Endodermal cell (in vitro differentiated cells): ENCODE measurements around the gene ANXA9. TPM values are rescaled to one million over a fixed set of nuclear protein-coding genes. Genes with fewer than 3 reads are reported as not detected.
A peak's percentile ranks its signal among the peaks of the same experiment; 100 is the strongest.

Experiments
- DNase-seq: peaks from one replicate; pipeline ENCODE4 v3.0.0-alpha.2; 2017
- H3K27ac ChIP-seq: 2 replicates; pipeline ENCODE4 v1.5.1; 2013; ENCODE audit warnings: mild to moderate bottlenecking, low read depth, low read length, moderate library complexity
- H3K27me3 ChIP-seq: 2 replicates; pipeline ENCODE4 v1.6.1; 2013; ENCODE audit warnings: mild to moderate bottlenecking, low read length, moderate library complexity; ENCODE audit not compliant: insufficient read depth, control insufficient read depth, poor library complexity, severe bottlenecking
- H3K36me3 ChIP-seq: 2 replicates; pipeline ENCODE4 v1.7.0; 2013; ENCODE audit warnings: mild to moderate bottlenecking, low read length, moderate library complexity; ENCODE audit not compliant: control insufficient read depth, insufficient read depth
- H3K4me1 ChIP-seq: one replicate; pipeline ENCODE4 v1.7.0; 2013; ENCODE audit warnings: low read length; ENCODE audit not compliant: control insufficient read depth, insufficient read depth
- H3K4me3 ChIP-seq: 2 replicates; pipeline ENCODE4 v1.5.1; 2013; ENCODE audit warnings: mild to moderate bottlenecking, low read length, moderate library complexity
- H3K9ac ChIP-seq: 2 replicates; pipeline ENCODE4 v1.6.1; 2013; ENCODE audit warnings: mild to moderate bottlenecking, low read length, moderate library complexity; ENCODE audit not compliant: poor library complexity, severe bottlenecking; ENCODE audit errors: extremely low read depth
- H3K9me3 ChIP-seq: 2 replicates; pipeline ENCODE4 v1.6.1; 2013; ENCODE audit warnings: mild to moderate bottlenecking, low read length, moderate library complexity; ENCODE audit not compliant: control insufficient read depth
- H3K27ac Mint-ChIP-seq: 2 replicates; pipeline ENCODE4 v1.8.0; 2020; ENCODE audit warnings: mixed read lengths
- H3K27me3 Mint-ChIP-seq: 2 replicates; pipeline ENCODE4 v1.8.0; 2021; ENCODE audit warnings: mild to moderate bottlenecking, mixed read lengths; ENCODE audit not compliant: insufficient read depth
- H3K36me3 Mint-ChIP-seq: 2 replicates; pipeline ENCODE4 v1.8.0; 2020; ENCODE audit warnings: low read depth, mixed read lengths
- H3K4me1 Mint-ChIP-seq: 2 replicates; pipeline ENCODE4 v1.8.0; 2020; ENCODE audit warnings: mixed read lengths
- H3K4me3 Mint-ChIP-seq: 2 replicates; pipeline ENCODE4 v1.8.0; 2020; ENCODE audit warnings: mild to moderate bottlenecking, moderate library complexity, mixed read lengths
- H3K9me3 Mint-ChIP-seq: 2 replicates; pipeline ENCODE4 v1.8.0; 2020; ENCODE audit warnings: mild to moderate bottlenecking, mixed read lengths
- CTCF ChIP-seq: fragments of 200-600 bp; sonication (generic); conservative IDR thresholded peaks from 2 replicates; pipeline ENCODE4 v1.5.0; 2021; ENCODE audit warnings: antibody characterized with exemption, mild to moderate bottlenecking
- WGBS, 2 experiments: methylation state at CpG; one replicate each; pipeline versions ENCODE4 v1.1.5 to v1.1.7; 2013; ENCODE audit warnings: missing lambda C conversion rate in 2 of 2, mixed read lengths in 1 of 2; ENCODE audit not compliant: insufficient coverage in 1 of 2, insufficient read length in 1 of 2; 5-methylcytosine and 5-hydroxymethylcytosine counted together
- total RNA-seq, 2 donors: library from RNA; stranded (reverse); fragmentation: NEBNext Ultra II Directional in 1 of 2; extraction: Animal tissue kit (Norgen Biotek cat#: 25700) in 1 of 2; gene quantifications; 2 replicates in 1 of 2; 3 replicates in 1 of 2; pipeline ENCODE4 v1.2.1, GENCODE V29; 2021

ANXA9 gene
- total RNA-seq, 2 donors from 2014 or later, result not detected

- no peaks in the 10 kb centered on the region for H3K27me3 Mint-ChIP-seq
- H3K4me1 Mint-ChIP-seq, result peaks cover 6% of the 10 kb centered on the region
- H3K9me3 Mint-ChIP-seq, result no peaks in the 10 kb centered on the region
- no peaks in the 10 kb centered on the region for H3K36me3 ChIP-seq
- H3K27ac ChIP-seq, result no peak overlapping the region
- H3K4me1 ChIP-seq, result peaks cover 2% of the 10 kb centered on the region
- no peaks in the 10 kb centered on the region for H3K9me3 ChIP-seq
- no peak for TF ChIP-seq CTCF
- WGBS, 2 experiments, result 91 to 93% methylated on average over 13 to 20 of the region's 20 CpGs
- no peak overlapping the region for H3K4me3 Mint-ChIP-seq
- no peak overlapping the region for H3K4me3 ChIP-seq
- H3K36me3 Mint-ChIP-seq, result no peaks in the 10 kb centered on the region
- DNase-seq, result no peak
- H3K27ac Mint-ChIP-seq, result peak overlapping the region; percentile 42
- H3K27me3 ChIP-seq, result no peaks in the 10 kb centered on the region
- no peak overlapping the region for H3K9ac ChIP-seq
These were observed 15.2 kb downstream of the ANXA9 start for GRCh38 chr1:150997126-150997872.

- no peaks in the 10 kb centered on the region for H3K9me3 ChIP-seq
- TF ChIP-seq CTCF, result no peak
- Mint-ChIP-seq H3K4me1 (peaks cover 9% of the 10 kb centered on the region), H3K9me3 (no peaks in the 10 kb centered on the region), H3K36me3 (no peaks in the 10 kb centered on the region), H3K4me3 (no peak overlapping the region), H3K27ac (no peak overlapping the region), H3K27me3 (no peaks in the 10 kb centered on the region)
- H3K9ac ChIP-seq, result no peak overlapping the region
- H3K27me3 ChIP-seq, result no peaks in the 10 kb centered on the region
- H3K27ac ChIP-seq, result no peak overlapping the region
- H3K4me3 ChIP-seq, result no peak overlapping the region
- no peaks in the 10 kb centered on the region for H3K36me3 ChIP-seq
- no peak for DNase-seq
- peaks cover 2% of the 10 kb centered on the region for H3K4me1 ChIP-seq
- WGBS, 2 experiments, result 69 to 93% methylated on average over 3 to 5 of the region's 5 CpGs
These were observed 15.9 kb downstream of the ANXA9 start for GRCh38 chr1:150997949-150998348.

- Histone ChIP-seq H3K27ac (no peak overlapping the region), H3K9me3 (no peaks in the 10 kb centered on the region), H3K4me1 (peaks cover 2% of the 10 kb centered on the region), H3K9ac (no peak overlapping the region), H3K36me3 (no peaks in the 10 kb centered on the region), H3K4me3 (no peak overlapping the region), H3K27me3 (no peaks in the 10 kb centered on the region)
- H3K27me3 Mint-ChIP-seq, result no peaks in the 10 kb centered on the region
- peaks cover 9% of the 10 kb centered on the region for H3K4me1 Mint-ChIP-seq
- H3K27ac Mint-ChIP-seq, result no peak overlapping the region
- no peak for TF ChIP-seq CTCF
- DNase-seq, result no peak
- 91 to 92% methylated on average over 14 to 17 of the region's 17 CpGs for WGBS, 2 experiments
- no peak overlapping the region for H3K4me3 Mint-ChIP-seq
- no peaks in the 10 kb centered on the region for H3K36me3 Mint-ChIP-seq
- no peaks in the 10 kb centered on the region for H3K9me3 Mint-ChIP-seq
These were observed 17.1 kb downstream of the ANXA9 start for GRCh38 chr1:150999051-150999674.
